Mammary epithelial cell (primary cell): ENCODE measurements around the gene SLC25A47.

Source experiments
- CTCF ChIP-seq, 2 donors: IDR thresholded peaks in 1 of 2; conservative IDR thresholded peaks in 1 of 2; 2 replicates each; pipeline ENCODE4 v1.5.1; 2011 to 2012; ENCODE audit warnings: inconsistent platforms in 2 of 2, low read length in 2 of 2, mild to moderate bottlenecking in 2 of 2, control low read depth in 1 of 2, low read depth in 1 of 2; ENCODE audit not compliant: insufficient read depth in 1 of 2; ENCODE audit errors: extremely low read depth in 1 of 2
- EZH2 ChIP-seq: IDR thresholded peaks from 2 replicates; pipeline ENCODE4 v1.6.1; 2012; ENCODE audit warnings: low read length, inconsistent platforms, borderline replicate concordance

DNA sequence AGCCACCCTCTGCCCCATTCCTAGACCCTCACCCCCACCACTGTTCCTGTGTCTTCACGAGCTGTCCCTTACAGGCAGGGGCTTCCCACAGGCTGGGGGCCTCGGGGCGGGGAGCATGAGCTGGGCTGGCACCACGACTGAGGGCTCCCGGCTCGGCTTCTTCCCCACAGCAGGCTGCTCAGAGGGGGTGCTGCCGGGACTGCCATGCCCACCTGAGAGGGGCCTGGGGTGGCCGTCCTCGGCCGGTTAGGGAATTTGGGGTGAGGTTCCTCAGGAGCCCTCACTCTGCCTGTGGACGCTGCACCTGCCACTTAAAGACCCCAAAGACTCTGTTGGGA lies 6.8 kb downstream of the SLC25A47 start:
- no peak for TF ChIP-seq CTCF (conservative IDR thresholded peaks at IDR 0.05 in 1 of 2, IDR thresholded peaks at IDR 0.05 in 1 of 2; ENCODE audit: extremely low read depth in 1 of 2, insufficient read depth in 1 of 2, low read depth in 1 of 2, low read length in 2 of 2)
- TF ChIP-seq EZH2, result no peak
